ENCODE results near the gene APBB2.

APBB2 gene

GRCh38 chr4:40789771-40790170 is 424.6 kb downstream of the APBB2 start:
- no peak for FAIRE-seq

- no peak for FAIRE-seq
These were observed 425.3 kb downstream of the APBB2 start for GRCh38 chr4:40789031-40789430.

- FAIRE-seq = no peak
These were observed 426.0 kb downstream of the APBB2 start for GRCh38 chr4:40788331-40788730.

GRCh38 chr4:40785727-40786126 is 428.6 kb downstream of the APBB2 start:
- FAIRE-seq = no peak

GRCh38 chr4:40782876-40783275 is 431.5 kb downstream of the APBB2 start:
- FAIRE-seq = no peak

- FAIRE-seq = no peak
These were observed 436.3 kb downstream of the APBB2 start for GRCh38 chr4:40778090-40778489.

GRCh38 chr4:40769266-40769665 is 445.1 kb downstream of the APBB2 start:
- no peak for FAIRE-seq

GRCh38 chr4:40763228-40763716 is 451.1 kb downstream of the APBB2 start:
- no peak for FAIRE-seq

Measured in colon (tissue), 2 donors.